IMR-90 (cell line): ENCODE measurements around the gene NXF1.

Source experiments
- CHD1 ChIP-seq: IDR thresholded peaks from 2 replicates; pipeline ENCODE4 v1.6.1; 2012; ENCODE audit warnings: low read depth, low read length, improper control_type of control experiment
- CTCF ChIP-seq: conservative IDR thresholded peaks from 2 replicates; pipeline ENCODE4 v1.5.1; 2012; ENCODE audit warnings: mild to moderate bottlenecking, low read depth, low read length, improper control_type of control experiment
- FOS ChIP-seq: fragments of 150-350 bp; IDR thresholded peaks from 2 replicates; pipeline ENCODE4 v1.6.1; 2016; ENCODE audit warnings: low read depth, low read length
- MXI1 ChIP-seq: IDR thresholded peaks from 2 replicates; pipeline ENCODE4 v1.6.1; 2012; ENCODE audit warnings: low read depth, mild to moderate bottlenecking, low read length, moderate library complexity, borderline replicate concordance
- POLR2A ChIP-seq: IDR thresholded peaks from 2 replicates; pipeline ENCODE4 v1.6.1; 2012; ENCODE audit warnings: mild to moderate bottlenecking, low read depth, low read length

GRCh38 chr11:62835336-62835735, 30.1 kb upstream of the NXF1 start:
- TF ChIP-seq CTCF: no peak
- no peak for TF ChIP-seq POLR2A
- no peak for TF ChIP-seq MXI1
- TF ChIP-seq FOS: no peak
- no peak for TF ChIP-seq CHD1
